Fibroblast of lung (primary cell): Measurements from ENCODE around the gene GNB1L. TPM values are rescaled to one million over a fixed set of nuclear protein-coding genes. Genes with fewer than 3 reads are reported as not detected.
"Not testable (repeated sequence)": the region's sequence is repeated elsewhere in the genome, so short reads cannot be mapped to it uniquely, and the experiment has no call there.

Experiments used
- DNase-seq, 2 donors: peaks; one replicate each; pipeline versions ENCODE4 v3.0.0 to v3.0.0-alpha.2; 2010; ENCODE audit warnings: low read depth in 2 of 2
- H2AFZ ChIP-seq: 2 replicates; pipeline ENCODE4 v1.5.1; 2012; ENCODE audit warnings: low read length, control low read depth, inconsistent platforms
- H3K27ac ChIP-seq: 2 replicates; pipeline ENCODE4 v1.5.1; 2011; ENCODE audit warnings: low read length, control low read depth; ENCODE audit not compliant: insufficient read depth
- H3K27me3 ChIP-seq: 2 replicates; pipeline ENCODE4 v1.5.1; 2011; ENCODE audit warnings: mild to moderate bottlenecking, low read length; ENCODE audit not compliant: control insufficient read depth, insufficient read depth
- H3K36me3 ChIP-seq: 2 replicates; pipeline ENCODE4 v1.5.1; 2011; ENCODE audit warnings: low read length; ENCODE audit not compliant: control insufficient read depth, insufficient read depth
- H3K4me1 ChIP-seq: 2 replicates; pipeline ENCODE4 v1.5.1; 2011; ENCODE audit warnings: low read length; ENCODE audit not compliant: control insufficient read depth, insufficient read depth; ENCODE audit errors: extremely low read depth
- H3K4me2 ChIP-seq: 2 replicates; pipeline ENCODE4 v1.5.1; 2011; ENCODE audit warnings: low read length, control low read depth; ENCODE audit not compliant: insufficient read depth; ENCODE audit errors: extremely low read depth
- H3K4me3 ChIP-seq, 4 experiments: fragments of 200-600 bp in 1 of 4; sonication (generic) in 1 of 4; replicated peaks in 1 of 4; 2 replicates each; pipeline ENCODE4 v1.5.1; 2011 to 2016; ENCODE audit warnings: low read length in 4 of 4, low read depth in 3 of 4, mild to moderate bottlenecking in 3 of 4, control low read depth in 2 of 4, inconsistent platforms in 1 of 4, mixed read lengths in 1 of 4; ENCODE audit not compliant: insufficient read depth in 1 of 4; ENCODE audit errors: control extremely low read depth in 1 of 4
- H3K79me2 ChIP-seq: 2 replicates; pipeline ENCODE4 v1.5.1; 2012; ENCODE audit warnings: mild to moderate bottlenecking, low read length, inconsistent platforms; ENCODE audit not compliant: control insufficient read depth, insufficient read depth
- H3K9ac ChIP-seq: 2 replicates; pipeline ENCODE4 v1.5.1; 2011; ENCODE audit warnings: mild to moderate bottlenecking, low read length, control low read depth; ENCODE audit not compliant: insufficient read depth
- H3K9me3 ChIP-seq: 2 replicates; pipeline ENCODE4 v1.5.1; 2012; ENCODE audit warnings: low read depth, low read length; ENCODE audit not compliant: control insufficient read depth, insufficient read depth
- H4K20me1 ChIP-seq: 2 replicates; pipeline ENCODE4 v1.5.1; 2011; ENCODE audit warnings: low read length; ENCODE audit not compliant: control insufficient read depth, insufficient read depth; ENCODE audit errors: extremely low read depth
- EZH2 ChIP-seq: IDR thresholded peaks from 2 replicates; pipeline ENCODE4 v1.5.1; 2012; ENCODE audit warnings: low read length, control low read depth, mild to moderate bottlenecking; ENCODE audit errors: missing control alignments
- polyA plus RNA-seq, 2 donors: library from polyadenylated mRNA; depleted of rRNA in 1 of 2; stranded (reverse) in 1 of 2; unstranded in 1 of 2; fragments of >200 nt; gene quantifications; 2 replicates each; pipeline ENCODE4 v1.2.1, GENCODE V29; 2011 to 2012; ENCODE audit warnings: missing spikeins in 1 of 2
- total RNA-seq: library from RNA; depleted of rRNA; stranded (reverse); fragments of >200 nt; gene quantifications from 2 replicates; pipeline ENCODE4 v1.2.1, GENCODE V29; 2014
- TF ChIP-seq, protein P1 (sequence below), 2 donors: IDR thresholded peaks in 1 of 2; conservative IDR thresholded peaks in 1 of 2; 1 replicate in 1 of 2; 2 replicates in 1 of 2; pipeline ENCODE4 v1.5.1; 2011 to 2012; ENCODE audit warnings: low read length in 2 of 2, control low read depth in 1 of 2, inconsistent platforms in 1 of 2, low read depth in 1 of 2, mild to moderate bottlenecking in 1 of 2

Gene GNB1L
- total and polyA plus RNA-seq, 2 donors (not counting 1 experiment from before 2014, with no cell fraction given): 1.4 to 7.8 TPM

DNA sequence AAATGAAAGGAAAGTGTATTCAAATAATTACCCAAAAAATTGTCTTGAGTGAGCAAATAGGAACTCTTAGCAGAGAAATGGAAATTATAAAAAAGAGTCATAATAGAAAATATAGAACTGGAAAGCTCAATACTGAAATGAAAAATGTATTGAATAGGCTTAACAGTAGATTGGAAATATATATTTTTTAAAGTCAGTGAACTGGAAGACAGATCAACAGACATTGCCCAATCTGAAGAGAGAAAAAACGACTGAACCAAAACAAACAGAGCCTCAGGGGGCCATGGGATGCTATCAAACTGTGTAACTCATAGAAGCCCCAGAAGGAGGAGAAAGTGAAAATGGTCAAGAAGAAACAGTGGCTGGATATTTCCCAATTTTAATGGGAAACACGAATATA lies 61.5 kb downstream of the GNB1L start:
- no peaks in the 10 kb centered on the region for H4K20me1 ChIP-seq
- H3K4me3 ChIP-seq: no peak overlapping the region
- H3K4me2 ChIP-seq: no peak overlapping the region
- H3K36me3 ChIP-seq: no peaks in the 10 kb centered on the region
- no peak for DNase-seq
- no peaks in the 10 kb centered on the region for H3K27me3 ChIP-seq
- H3K27ac ChIP-seq: no peak overlapping the region
- no peaks in the 10 kb centered on the region for H3K79me2 ChIP-seq
- TF ChIP-seq, protein P1, sequence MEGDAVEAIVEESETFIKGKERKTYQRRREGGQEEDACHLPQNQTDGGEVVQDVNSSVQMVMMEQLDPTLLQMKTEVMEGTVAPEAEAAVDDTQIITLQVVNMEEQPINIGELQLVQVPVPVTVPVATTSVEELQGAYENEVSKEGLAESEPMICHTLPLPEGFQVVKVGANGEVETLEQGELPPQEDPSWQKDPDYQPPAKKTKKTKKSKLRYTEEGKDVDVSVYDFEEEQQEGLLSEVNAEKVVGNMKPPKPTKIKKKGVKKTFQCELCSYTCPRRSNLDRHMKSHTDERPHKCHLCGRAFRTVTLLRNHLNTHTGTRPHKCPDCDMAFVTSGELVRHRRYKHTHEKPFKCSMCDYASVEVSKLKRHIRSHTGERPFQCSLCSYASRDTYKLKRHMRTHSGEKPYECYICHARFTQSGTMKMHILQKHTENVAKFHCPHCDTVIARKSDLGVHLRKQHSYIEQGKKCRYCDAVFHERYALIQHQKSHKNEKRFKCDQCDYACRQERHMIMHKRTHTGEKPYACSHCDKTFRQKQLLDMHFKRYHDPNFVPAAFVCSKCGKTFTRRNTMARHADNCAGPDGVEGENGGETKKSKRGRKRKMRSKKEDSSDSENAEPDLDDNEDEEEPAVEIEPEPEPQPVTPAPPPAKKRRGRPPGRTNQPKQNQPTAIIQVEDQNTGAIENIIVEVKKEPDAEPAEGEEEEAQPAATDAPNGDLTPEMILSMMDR (conservative IDR thresholded peaks at IDR 0.05 in 1 of 2, IDR thresholded peaks at IDR 0.05 in 1 of 2; ENCODE audit: low read depth in 1 of 2, low read length in 2 of 2): no peak
- TF ChIP-seq EZH2: no peak
- no peak overlapping the region for H2AFZ ChIP-seq
- H3K4me1 ChIP-seq: no peaks in the 10 kb centered on the region
- no peak overlapping the region for H3K9ac ChIP-seq
- no peaks in the 10 kb centered on the region for H3K9me3 ChIP-seq

DNA sequence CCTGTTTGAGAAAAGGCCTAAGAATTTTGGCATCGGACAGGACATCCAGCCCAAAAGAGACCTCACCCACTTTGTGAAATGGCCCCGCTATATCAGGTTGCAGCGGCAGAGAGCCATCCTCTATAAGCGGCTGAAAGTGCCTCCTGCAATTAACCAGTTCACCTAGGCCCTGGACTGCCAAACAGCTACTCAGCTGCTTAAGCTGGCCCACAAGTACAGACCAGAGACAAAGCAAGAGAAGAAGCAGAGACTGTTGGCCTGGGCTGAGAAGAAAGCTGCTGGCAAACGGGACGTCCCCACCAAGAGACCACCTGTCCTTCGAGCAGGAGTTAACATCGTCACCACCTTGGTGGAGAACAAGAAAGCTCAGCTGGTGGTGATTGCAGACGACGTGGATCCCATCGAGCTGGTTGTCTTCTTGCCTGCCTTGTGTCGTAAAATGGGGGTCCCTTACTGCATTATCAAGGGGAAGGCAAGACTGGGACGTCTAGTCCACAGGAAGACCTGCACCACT lies 62.2 kb downstream of the GNB1L start:
- H3K4me2 ChIP-seq, H3K9me3 ChIP-seq, H3K4me1 ChIP-seq, H2AFZ ChIP-seq, H3K27ac ChIP-seq, H3K27me3 ChIP-seq, H3K36me3 ChIP-seq, H3K79me2 ChIP-seq, H3K9ac ChIP-seq, H3K4me3 ChIP-seq, H4K20me1 ChIP-seq, DNase-seq: not testable (repeated sequence)

DNA sequence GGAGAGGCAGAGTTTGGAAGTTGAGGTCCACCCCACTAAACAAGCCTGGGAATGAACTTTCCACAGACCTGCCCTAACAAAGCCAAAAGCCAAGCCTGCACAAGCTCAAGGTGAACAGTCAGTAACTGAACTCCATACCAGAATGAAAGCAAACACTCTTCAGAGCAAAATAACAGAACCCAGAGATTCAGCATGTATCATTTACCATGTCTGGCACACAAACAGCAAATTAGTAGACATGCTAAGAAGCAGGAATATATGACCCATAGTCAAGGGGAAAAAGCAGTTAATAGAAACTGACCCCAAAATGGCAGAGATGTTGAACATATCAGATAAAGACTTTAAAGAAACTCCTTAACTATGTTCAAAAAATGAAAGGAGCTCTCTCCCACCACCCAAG lies 62.8 kb downstream of the GNB1L start:
- no peak overlapping the region for H2AFZ ChIP-seq
- H3K27me3 ChIP-seq: no peaks in the 10 kb centered on the region
- DNase-seq: no peak
- H3K9ac ChIP-seq: no peak overlapping the region
- no peak overlapping the region for H3K4me3 ChIP-seq
- H3K36me3 ChIP-seq: no peaks in the 10 kb centered on the region
- H3K9me3 ChIP-seq: no peaks in the 10 kb centered on the region
- TF ChIP-seq, protein P1 (conservative IDR thresholded peaks at IDR 0.05 in 1 of 2, IDR thresholded peaks at IDR 0.05 in 1 of 2; ENCODE audit: low read depth in 1 of 2, low read length in 2 of 2): no peak
- no peak for TF ChIP-seq EZH2
- H3K4me2 ChIP-seq: no peak overlapping the region
- H3K4me1 ChIP-seq: no peaks in the 10 kb centered on the region
- H4K20me1 ChIP-seq: no peaks in the 10 kb centered on the region
- no peaks in the 10 kb centered on the region for H3K79me2 ChIP-seq
- H3K27ac ChIP-seq: no peak overlapping the region
